Muscle layer of duodenum (tissue), 2 donors: ENCODE data around the gene APOC4.
A peak's percentile ranks its signal among the peaks of the same experiment; 100 is the strongest.
"Not testable (repeated sequence)": the region's sequence is repeated elsewhere in the genome, so short reads cannot be mapped to it uniquely, and the experiment has no call there.

ENCODE experiments used
- H3K27ac ChIP-seq: one replicate; pipeline ENCODE4 v1.7.0; 2013; ENCODE audit warnings: mild to moderate bottlenecking, low read length
- H3K27me3 ChIP-seq: one replicate; pipeline ENCODE4 v1.7.0; 2013; ENCODE audit warnings: low read depth, mild to moderate bottlenecking, control low read depth, low read length
- H3K36me3 ChIP-seq, 2 donors: one replicate each; pipeline ENCODE4 v1.7.0; 2013; ENCODE audit warnings: low read length in 2 of 2, control low read depth in 1 of 2, mild to moderate bottlenecking in 1 of 2; ENCODE audit not compliant: insufficient read depth in 2 of 2, control insufficient read depth in 1 of 2
- H3K4me1 ChIP-seq, 2 donors: one replicate each; pipeline ENCODE4 v1.7.0; 2013; ENCODE audit warnings: low read length in 2 of 2, mild to moderate bottlenecking in 2 of 2, control low read depth in 1 of 2, moderate library complexity in 1 of 2; ENCODE audit not compliant: insufficient read depth in 2 of 2, control insufficient read depth in 1 of 2
- H3K4me3 ChIP-seq, 2 donors: one replicate each; pipeline ENCODE4 v1.7.0; 2013; ENCODE audit warnings: low read length in 2 of 2, low read depth in 1 of 2, mild to moderate bottlenecking in 1 of 2
- H3K9me3 ChIP-seq, 2 donors: one replicate each; pipeline ENCODE4 v1.7.0; 2013; ENCODE audit warnings: low read length in 2 of 2, control low read depth in 1 of 2, mild to moderate bottlenecking in 1 of 2; ENCODE audit not compliant: control insufficient read depth in 1 of 2
- donor health status: healthy.

The APOC4 gene

GRCh38 chr19:44925114-44925891 lies 16.7 kb upstream of the APOC4 start:
- Histone ChIP-seq H3K27me3 (no peaks in the 10 kb centered on the region), H3K4me1 (no peaks in the 10 kb centered on the region), H3K36me3 (no peaks in the 10 kb centered on the region), H3K27ac (no peak overlapping the region), H3K4me3 (no peak overlapping the region), H3K9me3 (no peaks in the 10 kb centered on the region)

- not testable (repeated sequence) for H3K9me3 ChIP-seq, H3K36me3 ChIP-seq, H3K27me3 ChIP-seq, H3K27ac ChIP-seq, H3K4me1 ChIP-seq
- H3K4me3 ChIP-seq, result peak overlapping the region in 1 of 2 donors; percentile 47
These were observed 15.6 kb upstream of the APOC4 start for GRCh38 chr19:44926245-44927077.

GRCh38 chr19:44927746-44928145 lies 14.3 kb upstream of the APOC4 start:
- Histone ChIP-seq H3K9me3 (no peaks in the 10 kb centered on the region), H3K36me3 (no peaks in the 10 kb centered on the region), H3K4me3 (no peak overlapping the region), H3K4me1 (no peaks in the 10 kb centered on the region), H3K27ac (no peak overlapping the region), H3K27me3 (no peaks in the 10 kb centered on the region)

- H3K36me3 ChIP-seq, result no peaks in the 10 kb centered on the region
- no peak overlapping the region for H3K4me3 ChIP-seq
- H3K9me3 ChIP-seq, result no peaks in the 10 kb centered on the region
- H3K27me3 ChIP-seq, result no peaks in the 10 kb centered on the region
- H3K27ac ChIP-seq, result no peak overlapping the region
- H3K4me1 ChIP-seq, result no peaks in the 10 kb centered on the region
These were observed 11.9 kb upstream of the APOC4 start for GRCh38 chr19:44930088-44930487.

GRCh38 chr19:44931541-44931940 lies 10.5 kb upstream of the APOC4 start:
- Histone ChIP-seq H3K27ac (no peak overlapping the region), H3K9me3 (no peaks in the 10 kb centered on the region), H3K27me3 (no peaks in the 10 kb centered on the region), H3K36me3 (no peaks in the 10 kb centered on the region), H3K4me3 (no peak overlapping the region), H3K4me1 (no peaks in the 10 kb centered on the region)

- H3K27me3 ChIP-seq, result no peaks in the 10 kb centered on the region
- H3K36me3 ChIP-seq, result no peaks in the 10 kb centered on the region
- no peaks in the 10 kb centered on the region for H3K4me1 ChIP-seq
- H3K27ac ChIP-seq, result no peak overlapping the region
- no peak overlapping the region for H3K4me3 ChIP-seq
- H3K9me3 ChIP-seq, result no peaks in the 10 kb centered on the region
These were observed 2.4 kb upstream of the APOC4 start for GRCh38 chr19:44939668-44940067.

- no peak overlapping the region for H3K27ac ChIP-seq
- H3K27me3 ChIP-seq, result no peaks in the 10 kb centered on the region
- H3K36me3 ChIP-seq, result no peaks in the 10 kb centered on the region
- no peak overlapping the region for H3K4me3 ChIP-seq
- no peaks in the 10 kb centered on the region for H3K4me1 ChIP-seq
- H3K9me3 ChIP-seq, result no peaks in the 10 kb centered on the region
These were observed 1.8 kb downstream of the APOC4 start for GRCh38 chr19:44943801-44944249.

GRCh38 chr19:44947041-44947581 lies 5.1 kb downstream of the APOC4 start:
- no peaks in the 10 kb centered on the region for H3K9me3 ChIP-seq
- H3K4me1 ChIP-seq, result peaks cover 0 to 4% of the 10 kb centered on the region in 2 donors
- H3K4me3 ChIP-seq, result no peak overlapping the region
- H3K27ac ChIP-seq, result no peak overlapping the region
- no peaks in the 10 kb centered on the region for H3K27me3 ChIP-seq
- peaks cover 0 to 14% of the 10 kb centered on the region in 2 donors for H3K36me3 ChIP-seq

- Histone ChIP-seq H3K9me3 (no peaks in the 10 kb centered on the region), H3K4me1 (peaks cover 0 to 4% of the 10 kb centered on the region in 2 donors), H3K36me3 (peaks cover 0 to 14% of the 10 kb centered on the region in 2 donors), H3K27ac (no peak overlapping the region), H3K4me3 (no peak overlapping the region), H3K27me3 (no peaks in the 10 kb centered on the region)
These were observed 6.2 kb downstream of the APOC4 start for GRCh38 chr19:44948237-44948636.

- peaks cover 0 to 14% of the 10 kb centered on the region in 2 donors for H3K36me3 ChIP-seq
- no peak overlapping the region for H3K27ac ChIP-seq
- no peak overlapping the region for H3K4me3 ChIP-seq
- peaks cover 0 to 10% of the 10 kb centered on the region in 2 donors for H3K4me1 ChIP-seq
- H3K27me3 ChIP-seq, result no peaks in the 10 kb centered on the region
- H3K9me3 ChIP-seq, result no peaks in the 10 kb centered on the region
These were observed 6.8 kb downstream of the APOC4 start for GRCh38 chr19:44948763-44949374.

- no peak overlapping the region for H3K27ac ChIP-seq
These were observed 7.5 kb downstream of the APOC4 start for GRCh38 chr19:44949550-44949949.

More at GRCh38 chr19:44949550-44949949, 7.5 kb downstream of the APOC4 start:
- H3K9me3 ChIP-seq, result no peaks in the 10 kb centered on the region
- no peak overlapping the region for H3K4me3 ChIP-seq
- H3K4me1 ChIP-seq, result peaks cover 0 to 15% of the 10 kb centered on the region in 2 donors
- peaks cover 0 to 15% of the 10 kb centered on the region in 2 donors for H3K36me3 ChIP-seq
- H3K27me3 ChIP-seq, result no peaks in the 10 kb centered on the region
